HepG2 (cell line): ENCODE results near the gene ATRN. TPM values are rescaled to one million over a fixed set of nuclear protein-coding genes. Genes with fewer than 3 reads are reported as not detected.

Source experiments
- ATAC-seq: fragments of 200-7000 bp; cut with Tn5 transposase; 3 replicates; pipeline ENCODE4 v1.9.1; 2020; ENCODE audit warnings: mild to moderate bottlenecking, moderate library complexity
- BruUV-seq: library from RNA; stranded (reverse); fragments of 400-500 nt; replicated peaks from 2 replicates; lab custom pipeline; 2021; lab: Mats Ljungman, UMichigan
- CTCF ChIA-PET: fragments of 300-600 bp; formaldehyde crosslinking; extraction: SDS; loops from one replicate; lab custom pipeline; 2021; ENCODE audit warnings: low total read pairs, inconsistent platforms, low intra/inter-chr PET ratio; lab: Yijun Ruan, JAX
- POLR2A ChIA-PET: fragments of 350-600 bp; sonication (Branson Sonifier 250); formaldehyde crosslinking; loops from one replicate; lab custom pipeline; 2020; ENCODE audit warnings: antibody characterized with exemption, inconsistent platforms; lab: Yijun Ruan, JAX
- DNase-seq: peaks from one replicate; pipeline ENCODE4 v3.0.0-alpha.2; 2015; ENCODE audit warnings: low spot score
- FAIRE-seq: peaks from 3 replicates; lab custom pipeline; 2011; peaks lifted over from hg19 to GRCh38; lab: Jason Lieb, UNC
- H2AFZ ChIP-seq: one replicate; pipeline ENCODE4 v1.6.1; 2011; ENCODE audit warnings: low read length, inconsistent platforms
- H3K27ac ChIP-seq: fragments of 300-600 bp; 3 replicates; pipeline ENCODE4 v1.8.0; 2011; ENCODE audit warnings: mixed run types, mild to moderate bottlenecking, mixed read lengths, low read length, inconsistent platforms; ENCODE audit not compliant: insufficient read depth; ENCODE audit errors: extremely low read length
- H3K27me3 ChIP-seq, 2 experiments: fragments of 200-600 bp in 1 of 2; 2 replicates in 1 of 2; 3 replicates in 1 of 2; pipeline versions ENCODE4 v1.6.0 to v1.8.0; 2011; ENCODE audit warnings: low read length in 2 of 2, mild to moderate bottlenecking in 2 of 2, moderate library complexity in 2 of 2, inconsistent platforms in 1 of 2; ENCODE audit not compliant: insufficient read depth in 2 of 2, control insufficient read depth in 1 of 2
- H3K36me3 ChIP-seq, 2 experiments: fragments of 200-600 bp in 1 of 2; replicated peaks in 1 of 2; 2 replicates in 1 of 2; 3 replicates in 1 of 2; pipeline versions ENCODE4 v1.5.1 to v1.8.0; 2011; ENCODE audit warnings: low read length in 2 of 2, inconsistent platforms in 1 of 2; ENCODE audit not compliant: insufficient read depth in 2 of 2, control insufficient read depth in 1 of 2
- H3K4me1 ChIP-seq: 2 replicates; pipeline ENCODE4 v1.5.1; 2012; ENCODE audit warnings: low read length, inconsistent platforms; ENCODE audit not compliant: insufficient read depth
- H3K4me2 ChIP-seq: 2 replicates; pipeline ENCODE4 v1.6.0; 2011; ENCODE audit warnings: low read depth, low read length, inconsistent platforms
- H3K4me3 ChIP-seq, 3 experiments: fragments of 200-600 bp in 1 of 3; sonication (generic), shearing (Covaris generic) in 1 of 3; replicated peaks in 1 of 3; 2 replicates each; pipeline ENCODE4 v1.5.1; 2011 to 2016; ENCODE audit warnings: low read length in 3 of 3, inconsistent platforms in 2 of 3, low read depth in 2 of 3, mild to moderate bottlenecking in 2 of 3, control low read depth in 1 of 3, mixed read lengths in 1 of 3; ENCODE audit not compliant: insufficient read depth in 1 of 3
- H3K79me2 ChIP-seq: one replicate; pipeline ENCODE4 v1.6.1; 2011; ENCODE audit warnings: low read length, inconsistent platforms; ENCODE audit not compliant: insufficient read depth
- H3K9ac ChIP-seq: 2 replicates; pipeline ENCODE4 v1.6.0; 2011; ENCODE audit warnings: mild to moderate bottlenecking, low read depth, low read length, inconsistent platforms; ENCODE audit not compliant: insufficient read depth
- H3K9me3 ChIP-seq: 2 replicates; pipeline ENCODE4 v1.5.1; 2012; ENCODE audit warnings: mild to moderate bottlenecking, low read length
- H4K20me1 ChIP-seq: 2 replicates; pipeline ENCODE4 v1.6.0; 2011; ENCODE audit warnings: inconsistent platforms, mild to moderate bottlenecking, low read length, moderate library complexity; ENCODE audit not compliant: insufficient read depth
- CBX2 ChIP-seq, 2 experiments: fragments of 200-600 bp in 1 of 2; sonication (generic); formaldehyde crosslinking in 1 of 2; IDR thresholded peaks; 2 replicates each; pipeline versions ENCODE4 v1.7.0 to v1.8.1; 2018 to 2022; ENCODE audit warnings: low read depth in 2 of 2, low read length in 1 of 2, mild to moderate bottlenecking in 1 of 2, missing genetic modification reagents in 1 of 2
- CBX5 ChIP-seq: sonication (generic); formaldehyde crosslinking; IDR thresholded peaks from 2 replicates; pipeline ENCODE4 v1.4.0; 2020; ENCODE audit warnings: missing genetic modification reagents, borderline replicate concordance
- GFI1 ChIP-seq: sonication (generic); formaldehyde crosslinking; IDR thresholded peaks from 2 replicates; pipeline ENCODE4 v1.5.0; 2020; ENCODE audit warnings: missing genetic modification reagents, mild to moderate bottlenecking, borderline replicate concordance
- JUNB ChIP-seq: sonication (generic); formaldehyde crosslinking; IDR thresholded peaks from 2 replicates; pipeline ENCODE4 v1.8.0; 2022; ENCODE audit warnings: missing genetic modification reagents, mild to moderate bottlenecking, borderline replicate concordance
- MXI1 ChIP-seq: IDR thresholded peaks from 3 replicates; pipeline ENCODE4 v1.6.1; 2012; ENCODE audit warnings: low read depth, low read length, inconsistent platforms, borderline replicate concordance
- NFE2 ChIP-seq: sonication (generic); formaldehyde crosslinking; IDR thresholded peaks from 2 replicates; pipeline ENCODE4 v1.4.0; 2020; ENCODE audit warnings: missing genetic modification reagents
- NR2F1 ChIP-seq, 2 experiments: fragments of 450-650 bp in 1 of 2; formaldehyde crosslinking in 1 of 2; IDR thresholded peaks; 2 replicates each; pipeline versions ENCODE4 v1.5.0 to v1.6.1; 2016 to 2020; ENCODE audit warnings: mild to moderate bottlenecking in 1 of 2, missing compliant biosample characterization in 1 of 2, missing genetic modification reagents in 1 of 2, moderate library complexity in 1 of 2
- ZNF556 ChIP-seq: sonication (generic); formaldehyde crosslinking; IDR thresholded peaks from 2 replicates; pipeline ENCODE4 v1.4.0; 2020; ENCODE audit warnings: mild to moderate bottlenecking, missing genetic modification reagents, borderline replicate concordance
- WGBS: methylation state at CpG from one replicate; pipeline ENCODE4 v1.1.6; 2017; ENCODE audit warnings: low lambda C conversion rate; 5-methylcytosine and 5-hydroxymethylcytosine counted together
- in situ Hi-C: cut with HindIII; loops from 2 replicates; pipeline ENCODE4 v1.10.0; 2017; ENCODE audit warnings: low pct_unique_long_range_greater_than_20kb; ENCODE audit not compliant: extremely low pct_ligation_motif_present
- intact Hi-C: fragments of 100-400 bp; cut with micrococcal nuclease; formaldehyde crosslinking; loops from one replicate; pipeline ENCODE4 v1.10.0; 2022; ENCODE audit not compliant: unreplicated experiment
- polyA plus RNA-seq, 8 experiments: library from polyadenylated mRNA; depleted of rRNA in 3 of 8; stranded (reverse) in 7 of 8; unstranded in 1 of 8; fragments of >200 nt; fragmentation: Illumina TruSeq in 4 of 8; extraction: Trizol in 4 of 8; gene quantifications; 2 replicates each; pipeline versions ENCODE4 v1.2.1 to v1.2.3, GENCODE V29; 2011 to 2016; ENCODE audit warnings: low read depth in 4 of 8, missing spikeins in 1 of 8, mixed read lengths in 1 of 8; ENCODE audit not compliant: insufficient read depth in 1 of 8
- total RNA-seq, 5 experiments: library from RNA; depleted of rRNA; stranded (reverse); fragments of >200 nt; fragmentation: Illumina TruSeq; extraction: Trizol; gene quantifications; 2 replicates each; pipeline ENCODE4 v1.2.3, GENCODE V29; 2016; ENCODE audit warnings: low read depth in 1 of 5
- TF ChIP-seq, protein P1 (sequence below): sonication (generic); formaldehyde crosslinking; IDR thresholded peaks from 2 replicates; pipeline ENCODE4 v1.4.0; 2020; ENCODE audit warnings: mild to moderate bottlenecking, missing genetic modification reagents
- TF ChIP-seq, protein P2 (sequence below): sonication (generic); formaldehyde crosslinking; IDR thresholded peaks from 2 replicates; pipeline ENCODE4 v1.9.0; 2022; ENCODE audit warnings: missing genetic modification reagents, mild to moderate bottlenecking, borderline replicate concordance
- TF ChIP-seq, protein P3 (sequence below): IDR thresholded peaks from 2 replicates; pipeline ENCODE4 v1.6.1; 2016; ENCODE audit warnings: mild to moderate bottlenecking
- TF ChIP-seq, protein P4 (sequence below): sonication (generic); formaldehyde crosslinking; conservative IDR thresholded peaks from 2 replicates; pipeline ENCODE4 v1.4.0; 2020; ENCODE audit warnings: missing genetic modification reagents
- TF ChIP-seq, protein P5 (sequence below): sonication (generic); formaldehyde crosslinking; IDR thresholded peaks from 2 replicates; pipeline ENCODE4 v1.5.0; 2020; ENCODE audit warnings: missing genetic modification reagents, mild to moderate bottlenecking, borderline replicate concordance
- TF ChIP-seq, protein P6 (sequence below): sonication (generic); formaldehyde crosslinking; IDR thresholded peaks from 2 replicates; pipeline ENCODE4 v1.4.0; 2020; ENCODE audit warnings: mild to moderate bottlenecking, missing genetic modification reagents

The ATRN gene
- total and polyA plus RNA-seq, 2 of the 13 experiments (the other 11 are each of a cell fraction or from before 2014, with no cell fraction given) = 44.2 to 81.1 TPM

DNA sequence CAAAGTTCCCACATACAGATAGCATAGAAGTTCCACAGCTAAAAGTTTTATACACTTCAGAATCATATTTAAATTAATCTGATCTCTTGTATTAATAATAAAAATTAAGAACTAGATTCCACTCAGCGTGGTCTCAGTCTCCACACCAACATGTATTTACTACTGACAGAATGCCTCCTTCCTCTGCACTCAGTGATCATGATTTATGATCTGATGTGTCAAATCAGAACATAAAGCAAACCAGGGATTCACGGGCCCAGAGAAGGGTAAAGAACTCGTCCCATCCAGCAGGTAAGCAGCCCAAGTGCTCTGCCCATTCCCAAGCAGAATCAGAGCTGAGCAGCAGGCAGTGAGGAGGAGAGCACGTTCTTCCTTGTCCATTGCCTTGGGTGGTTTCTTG, 14.2 kb upstream of the ATRN start:
- Histone ChIP-seq H3K79me2 (no peaks in the 10 kb centered on the region), H2AFZ (no peak overlapping the region), H3K36me3 (no peaks in the 10 kb centered on the region), H3K4me2 (no peak overlapping the region), H4K20me1 (no peaks in the 10 kb centered on the region), H3K9me3 (no peaks in the 10 kb centered on the region), H3K4me1 (peaks cover 20% of the 10 kb centered on the region), H3K27ac (no peak overlapping the region), H3K9ac (no peak overlapping the region), H3K27me3 (peaks cover 0 to 40% of the 10 kb centered on the region in 2 experiments; a peak in 1 of 5 replicates), H3K4me3 (no peak overlapping the region)
- in situ Hi-C loops (no loop called here), intact Hi-C loops (no loop called here)
- WGBS = 14% methylated on average over 4 of the region's 4 CpGs
- CTCF ChIA-PET = no interaction called here
- BruUV-seq = no TSS peak
- DNase-seq (no peak), ATAC-seq (no peak), FAIRE-seq (no peak)
- POLR2A ChIA-PET = interaction anchor here (1.7 kb wide), 1 partner anchor 14 kb away, joined by 7 read pairs; the partner anchor contains the start of gene ATRN
- TF ChIP-seq, protein P1, sequence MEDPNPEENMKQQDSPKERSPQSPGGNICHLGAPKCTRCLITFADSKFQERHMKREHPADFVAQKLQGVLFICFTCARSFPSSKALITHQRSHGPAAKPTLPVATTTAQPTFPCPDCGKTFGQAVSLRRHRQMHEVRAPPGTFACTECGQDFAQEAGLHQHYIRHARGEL (CRISPR knock-in tag) = no peak
- TF ChIP-seq, protein P2, sequence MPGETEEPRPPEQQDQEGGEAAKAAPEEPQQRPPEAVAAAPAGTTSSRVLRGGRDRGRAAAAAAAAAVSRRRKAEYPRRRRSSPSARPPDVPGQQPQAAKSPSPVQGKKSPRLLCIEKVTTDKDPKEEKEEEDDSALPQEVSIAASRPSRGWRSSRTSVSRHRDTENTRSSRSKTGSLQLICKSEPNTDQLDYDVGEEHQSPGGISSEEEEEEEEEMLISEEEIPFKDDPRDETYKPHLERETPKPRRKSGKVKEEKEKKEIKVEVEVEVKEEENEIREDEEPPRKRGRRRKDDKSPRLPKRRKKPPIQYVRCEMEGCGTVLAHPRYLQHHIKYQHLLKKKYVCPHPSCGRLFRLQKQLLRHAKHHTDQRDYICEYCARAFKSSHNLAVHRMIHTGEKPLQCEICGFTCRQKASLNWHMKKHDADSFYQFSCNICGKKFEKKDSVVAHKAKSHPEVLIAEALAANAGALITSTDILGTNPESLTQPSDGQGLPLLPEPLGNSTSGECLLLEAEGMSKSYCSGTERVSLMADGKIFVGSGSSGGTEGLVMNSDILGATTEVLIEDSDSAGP (CRISPR knock-in tag) = no peak
- no peak for TF ChIP-seq MXI1
- TF ChIP-seq NFE2 (CRISPR knock-in tag) = no peak
- TF ChIP-seq, protein P3, sequence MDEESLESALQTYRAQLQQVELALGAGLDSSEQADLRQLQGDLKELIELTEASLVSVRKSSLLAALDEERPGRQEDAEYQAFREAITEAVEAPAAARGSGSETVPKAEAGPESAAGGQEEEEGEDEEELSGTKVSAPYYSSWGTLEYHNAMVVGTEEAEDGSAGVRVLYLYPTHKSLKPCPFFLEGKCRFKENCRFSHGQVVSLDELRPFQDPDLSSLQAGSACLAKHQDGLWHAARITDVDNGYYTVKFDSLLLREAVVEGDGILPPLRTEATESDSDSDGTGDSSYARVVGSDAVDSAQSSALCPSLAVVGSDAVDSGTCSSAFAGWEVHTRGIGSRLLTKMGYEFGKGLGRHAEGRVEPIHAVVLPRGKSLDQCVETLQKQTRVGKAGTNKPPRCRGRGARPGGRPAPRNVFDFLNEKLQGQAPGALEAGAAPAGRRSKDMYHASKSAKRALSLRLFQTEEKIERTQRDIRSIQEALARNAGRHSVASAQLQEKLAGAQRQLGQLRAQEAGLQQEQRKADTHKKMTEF (CRISPR knock-in tag) = no peak
- TF ChIP-seq CBX5 (CRISPR knock-in tag) = no peak
- TF ChIP-seq, protein P4, sequence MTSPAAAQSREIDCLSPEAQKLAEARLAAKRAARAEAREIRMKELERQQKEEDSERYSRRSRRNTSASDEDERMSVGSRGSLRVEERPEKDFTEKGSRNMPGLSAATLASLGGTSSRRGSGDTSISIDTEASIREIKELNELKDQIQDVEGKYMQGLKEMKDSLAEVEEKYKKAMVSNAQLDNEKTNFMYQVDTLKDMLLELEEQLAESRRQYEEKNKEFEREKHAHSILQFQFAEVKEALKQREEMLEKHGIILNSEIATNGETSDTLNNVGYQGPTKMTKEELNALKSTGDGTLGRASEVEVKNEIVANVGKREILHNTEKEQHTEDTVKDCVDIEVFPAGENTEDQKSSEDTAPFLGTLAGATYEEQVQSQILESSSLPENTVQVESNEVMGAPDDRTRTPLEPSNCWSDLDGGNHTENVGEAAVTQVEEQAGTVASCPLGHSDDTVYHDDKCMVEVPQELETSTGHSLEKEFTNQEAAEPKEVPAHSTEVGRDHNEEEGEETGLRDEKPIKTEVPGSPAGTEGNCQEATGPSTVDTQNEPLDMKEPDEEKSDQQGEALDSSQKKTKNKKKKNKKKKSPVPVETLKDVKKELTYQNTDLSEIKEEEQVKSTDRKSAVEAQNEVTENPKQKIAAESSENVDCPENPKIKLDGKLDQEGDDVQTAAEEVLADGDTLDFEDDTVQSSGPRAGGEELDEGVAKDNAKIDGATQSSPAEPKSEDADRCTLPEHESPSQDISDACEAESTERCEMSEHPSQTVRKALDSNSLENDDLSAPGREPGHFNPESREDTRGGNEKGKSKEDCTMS (CRISPR knock-in tag) = no peak
- no peak for TF ChIP-seq NR2F1 (CRISPR knock-in tag; IDR thresholded peaks at IDR 0.05)
- TF ChIP-seq, protein P5, sequence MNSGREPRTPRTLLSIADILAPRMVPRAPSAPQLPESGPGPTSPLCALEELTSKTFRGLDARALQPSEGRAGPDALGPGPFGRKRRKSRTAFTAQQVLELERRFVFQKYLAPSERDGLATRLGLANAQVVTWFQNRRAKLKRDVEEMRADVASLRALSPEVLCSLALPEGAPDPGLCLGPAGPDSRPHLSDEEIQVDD = no peak
- TF ChIP-seq CBX2 (IDR thresholded peaks at IDR 0.05; ENCODE audit: low read depth, low read length) = no peak
- no peak for TF ChIP-seq CBX2 (CRISPR knock-in tag; IDR thresholded peaks at IDR 0.05; ENCODE audit: low read depth)
- TF ChIP-seq, protein P6, sequence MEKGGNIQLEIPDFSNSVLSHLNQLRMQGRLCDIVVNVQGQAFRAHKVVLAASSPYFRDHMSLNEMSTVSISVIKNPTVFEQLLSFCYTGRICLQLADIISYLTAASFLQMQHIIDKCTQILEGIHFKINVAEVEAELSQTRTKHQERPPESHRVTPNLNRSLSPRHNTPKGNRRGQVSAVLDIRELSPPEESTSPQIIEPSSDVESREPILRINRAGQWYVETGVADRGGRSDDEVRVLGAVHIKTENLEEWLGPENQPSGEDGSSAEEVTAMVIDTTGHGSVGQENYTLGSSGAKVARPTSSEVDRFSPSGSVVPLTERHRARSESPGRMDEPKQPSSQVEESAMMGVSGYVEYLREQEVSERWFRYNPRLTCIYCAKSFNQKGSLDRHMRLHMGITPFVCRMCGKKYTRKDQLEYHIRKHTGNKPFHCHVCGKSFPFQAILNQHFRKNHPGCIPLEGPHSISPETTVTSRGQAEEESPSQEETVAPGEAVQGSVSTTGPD (CRISPR knock-in tag) = no peak
- no peak for TF ChIP-seq JUNB (CRISPR knock-in tag)
- no peak for TF ChIP-seq ZNF556
- TF ChIP-seq GFI1 (CRISPR knock-in tag) = no peak
